Stimulated activated CD4-positive, alpha-beta T cell treated with anti-CD3 and anti-CD28 coated beads, Interleukin-4, amount 100 ng/mL, for 4 hours (primary cell): ENCODE measurements around the gene TMEM120B.
A peak's percentile ranks its signal among the peaks of the same experiment; 100 is the strongest.
"Not testable (repeated sequence)": the region's sequence is repeated elsewhere in the genome, so short reads cannot be mapped to it uniquely, and the experiment has no call there.

ENCODE experiments used
- DNase-seq, 2 experiments: peaks; one replicate each; pipeline ENCODE4 v3.0.0-alpha.2; 2020

TMEM120B gene

DNA sequence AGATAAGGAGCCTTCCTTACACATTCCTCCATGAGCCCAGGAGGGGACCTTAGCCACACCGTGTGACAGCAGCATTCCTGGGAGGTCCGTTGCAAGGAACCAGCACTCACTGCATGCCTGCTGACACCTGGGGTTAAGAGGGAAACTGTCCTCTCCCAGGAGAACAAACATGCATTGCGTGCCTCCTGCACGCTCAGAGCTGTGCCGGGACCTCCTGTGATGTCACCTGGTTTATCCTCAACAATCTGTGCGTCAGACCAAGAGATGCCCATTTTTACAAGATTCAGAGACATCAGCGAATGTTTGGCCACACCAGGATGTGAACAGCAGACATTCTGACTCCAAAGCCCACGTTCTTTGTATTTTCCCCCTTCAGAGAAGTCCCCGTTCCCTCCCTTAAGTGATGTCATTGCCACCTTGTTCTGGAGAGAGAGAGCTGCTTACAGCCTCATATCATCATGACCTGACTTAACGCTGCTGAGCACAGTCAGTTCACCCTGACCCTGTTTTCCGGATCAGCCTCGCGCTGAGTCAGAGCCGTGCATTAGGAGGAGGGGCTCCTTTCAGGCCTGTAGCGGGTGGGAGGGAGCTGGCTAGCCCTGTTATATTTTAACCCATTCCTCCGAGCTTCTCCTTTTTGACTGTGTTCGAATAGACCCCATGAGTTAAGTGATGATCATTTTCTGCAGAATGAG lies 36.2 kb downstream of the TMEM120B start:
- DNase-seq = peak in 1 of 2 experiments; percentile 29

DNA sequence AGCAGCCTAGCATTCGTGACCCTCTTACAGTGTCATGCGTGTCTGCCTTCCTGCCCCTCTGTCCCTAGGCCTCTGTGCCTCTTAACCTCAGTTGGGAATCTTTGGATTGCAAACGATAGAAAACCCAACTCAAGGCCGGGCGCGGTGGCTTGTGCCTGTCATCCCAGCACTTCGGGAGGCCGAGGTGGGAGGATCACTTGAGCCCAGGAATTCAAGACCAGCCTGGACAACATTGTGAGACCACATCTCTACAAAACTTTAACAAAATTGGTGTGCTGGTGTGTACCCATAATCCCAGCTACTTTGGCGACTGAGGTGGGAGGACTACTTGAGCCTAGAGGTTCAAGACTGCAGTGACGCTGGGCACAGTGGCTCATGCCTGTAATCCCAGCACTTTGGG lies 36.7 kb downstream of the TMEM120B start:
- DNase-seq = no peak

DNA sequence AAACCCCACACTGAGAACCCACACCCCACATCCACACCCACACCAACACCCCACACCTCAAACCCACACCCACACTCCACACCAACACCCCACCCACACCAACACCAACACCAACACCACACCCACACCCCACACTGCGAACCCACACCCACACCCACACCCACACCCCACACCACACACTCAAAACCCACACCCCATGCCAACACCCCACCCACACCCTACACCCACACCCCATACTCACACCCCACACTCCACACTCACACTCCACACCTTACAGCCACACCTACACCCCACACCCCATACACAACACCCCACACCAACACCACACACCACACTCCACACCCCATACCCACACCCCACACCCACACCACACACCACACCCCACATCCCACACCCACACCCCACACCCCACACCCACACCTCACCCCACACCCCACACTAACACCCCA lies 38.0 kb downstream of the TMEM120B start:
- DNase-seq = peak in 1 of 2 experiments; percentile 24

DNA sequence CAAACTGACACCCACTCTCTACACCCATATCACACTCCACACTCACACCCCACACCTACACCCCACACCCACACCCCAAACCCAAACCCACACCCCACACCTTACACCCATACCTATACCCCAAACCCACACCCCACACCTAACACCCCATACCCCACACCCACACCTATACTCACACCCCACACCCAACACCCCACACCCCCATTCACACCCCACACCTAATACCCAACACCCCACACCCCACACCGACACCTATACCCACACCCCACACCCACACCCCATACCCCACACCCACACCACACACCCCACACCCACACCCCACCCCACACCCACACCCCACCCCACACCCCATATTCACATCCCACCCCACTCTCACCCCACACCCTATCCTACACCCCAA lies 38.5 kb downstream of the TMEM120B start:
- no peak for DNase-seq

DNA sequence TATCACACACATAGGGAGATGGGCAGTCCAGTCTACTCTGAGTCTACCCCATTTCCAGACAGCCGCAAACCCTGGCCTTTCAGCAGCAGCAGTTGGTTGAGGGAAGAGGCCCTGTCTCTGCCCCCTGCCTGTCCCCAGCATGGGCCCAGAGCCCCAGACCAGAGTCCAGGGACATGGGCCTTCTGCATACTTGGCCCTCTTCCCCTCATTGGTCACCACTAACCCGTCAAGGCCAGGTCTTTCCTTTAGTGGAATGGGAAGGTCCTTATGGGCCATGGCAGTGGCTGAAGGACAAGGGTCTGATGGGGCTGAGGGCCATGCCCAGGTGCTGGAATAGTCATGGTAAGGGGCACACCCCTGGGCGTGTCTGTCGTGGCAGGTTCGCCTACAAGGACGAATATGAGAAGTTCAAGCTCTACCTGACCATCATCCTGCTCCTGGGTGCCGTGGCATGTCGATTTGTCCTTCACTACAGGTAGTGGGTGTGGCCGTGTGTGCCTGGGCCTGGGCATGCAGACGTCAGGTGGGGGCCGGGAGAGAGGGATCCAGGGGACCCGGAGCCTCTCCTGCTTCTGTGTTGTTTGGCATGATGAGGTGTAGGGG lies 39.3 kb downstream of the TMEM120B start:
- DNase-seq = no peak

DNA sequence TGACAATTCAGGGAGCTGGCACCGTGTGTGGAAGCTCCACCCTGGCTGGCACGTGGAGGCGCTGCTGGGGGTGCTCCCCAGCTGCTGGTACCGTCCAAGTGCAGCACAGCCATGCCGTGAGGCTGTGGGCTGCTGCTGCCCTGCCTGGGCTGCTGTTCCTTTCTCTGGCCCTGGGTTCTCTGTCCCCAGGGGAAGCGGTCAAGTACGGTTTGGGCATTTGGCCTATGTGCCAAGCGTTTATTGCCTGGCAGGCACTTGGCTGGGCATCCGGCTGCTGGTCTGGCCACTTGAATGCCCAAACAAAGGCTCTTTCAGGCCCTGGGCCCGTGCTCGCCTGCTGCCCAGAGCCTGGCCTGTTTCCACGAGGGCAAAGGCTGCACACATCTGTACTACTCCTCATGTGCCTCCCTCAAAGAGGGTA lies 41.3 kb downstream of the TMEM120B start:
- DNase-seq = no peak

DNA sequence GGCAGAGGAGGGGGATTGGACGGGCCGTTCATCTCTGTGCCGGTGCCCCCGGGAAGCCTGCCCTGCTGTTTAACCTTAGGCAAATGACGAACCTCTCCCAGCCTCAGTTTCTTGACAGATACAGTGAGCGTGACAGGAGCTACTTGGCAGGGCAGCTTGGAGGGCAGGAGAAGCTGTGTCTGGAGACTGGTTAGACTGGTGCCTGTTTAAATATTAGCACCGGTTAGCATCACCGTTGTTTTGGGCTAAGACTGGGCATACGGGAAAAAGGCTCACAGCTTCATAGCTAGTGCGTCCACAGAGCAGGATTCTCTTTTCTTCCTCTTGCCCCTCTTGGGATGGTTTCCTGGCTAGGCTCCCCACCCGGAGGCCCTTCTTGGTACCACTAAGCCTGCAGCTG lies 42.3 kb downstream of the TMEM120B start:
- DNase-seq = no peak

DNA sequence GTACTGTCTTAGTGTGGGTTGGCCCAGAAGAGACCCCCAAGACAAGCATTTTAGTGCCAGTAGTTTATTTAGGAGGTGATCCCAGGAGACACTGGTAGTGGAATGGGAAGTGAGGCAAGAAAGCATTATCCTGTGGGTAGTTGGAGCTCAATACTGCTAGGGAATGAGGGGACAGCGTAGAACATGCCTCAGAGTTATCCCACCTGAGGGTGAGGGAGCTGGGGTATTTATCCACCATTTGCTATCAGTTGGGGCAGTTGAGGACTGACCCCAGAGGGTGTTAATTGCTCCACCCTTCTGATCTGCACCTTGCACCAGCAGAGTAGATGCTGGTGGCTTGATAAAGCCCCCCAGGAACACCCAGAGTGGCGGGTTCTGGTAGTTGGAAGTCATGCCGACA lies 43.0 kb downstream of the TMEM120B start:
- no peak for DNase-seq

DNA sequence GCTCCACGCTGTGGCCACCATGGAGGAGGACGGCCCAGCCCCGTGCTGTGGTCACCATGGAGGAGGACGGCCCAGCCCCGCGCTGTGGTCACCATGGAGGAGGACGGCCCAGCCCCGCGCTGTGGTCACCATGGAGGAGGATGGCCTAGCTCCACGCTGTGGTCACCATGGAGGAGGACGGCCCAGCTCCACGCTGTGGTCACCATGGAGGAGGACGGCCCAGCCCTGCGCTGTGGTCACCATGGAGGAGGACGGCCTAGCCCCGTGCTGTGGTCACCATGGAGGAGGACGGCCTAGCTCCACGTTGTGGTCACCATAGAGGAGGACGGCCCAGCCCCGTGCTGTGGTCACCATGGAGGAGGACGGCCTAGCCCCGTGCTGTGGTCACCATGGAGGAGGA lies 46.0 kb downstream of the TMEM120B start:
- not testable (repeated sequence) for DNase-seq

DNA sequence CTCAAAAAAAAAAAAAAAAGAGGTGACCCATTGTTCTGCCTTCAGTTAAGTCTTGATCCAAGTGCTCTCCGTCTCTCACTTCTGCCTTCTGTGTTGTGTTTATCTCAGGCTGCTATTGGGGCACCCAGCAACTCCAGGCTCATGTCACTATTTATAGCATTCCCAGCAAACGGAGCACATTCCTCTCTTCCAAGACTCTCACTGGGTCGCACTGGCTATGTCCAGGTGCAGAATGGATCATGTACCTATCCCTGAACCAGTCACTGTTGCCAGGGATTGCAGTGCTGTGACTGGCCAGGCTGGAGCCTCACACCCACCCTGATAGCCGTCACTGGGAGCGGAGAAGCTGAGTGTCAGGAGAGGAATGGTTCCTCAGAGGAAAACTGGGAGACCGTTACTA lies 49.7 kb downstream of the TMEM120B start:
- no peak for DNase-seq

DNA sequence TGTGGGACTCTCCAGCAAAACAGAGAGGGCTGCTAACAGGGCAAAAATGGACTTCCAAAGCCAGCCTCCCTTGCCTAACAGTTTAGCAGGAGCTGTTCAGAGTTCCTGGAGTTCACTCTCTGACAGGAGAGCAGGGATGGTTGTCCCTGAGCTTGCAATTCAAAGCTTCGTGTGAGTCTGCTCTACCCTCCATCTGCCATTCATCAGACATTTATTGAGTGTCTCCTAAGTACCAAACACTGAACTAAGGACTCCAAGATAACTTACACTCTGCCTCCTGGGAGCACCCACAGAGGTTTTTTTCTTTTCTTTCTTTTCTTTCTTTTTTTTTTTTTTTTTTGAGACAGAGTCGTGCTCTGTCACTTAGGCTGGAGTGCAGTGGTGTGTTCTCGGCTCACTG lies 52.3 kb downstream of the TMEM120B start:
- no peak for DNase-seq

DNA sequence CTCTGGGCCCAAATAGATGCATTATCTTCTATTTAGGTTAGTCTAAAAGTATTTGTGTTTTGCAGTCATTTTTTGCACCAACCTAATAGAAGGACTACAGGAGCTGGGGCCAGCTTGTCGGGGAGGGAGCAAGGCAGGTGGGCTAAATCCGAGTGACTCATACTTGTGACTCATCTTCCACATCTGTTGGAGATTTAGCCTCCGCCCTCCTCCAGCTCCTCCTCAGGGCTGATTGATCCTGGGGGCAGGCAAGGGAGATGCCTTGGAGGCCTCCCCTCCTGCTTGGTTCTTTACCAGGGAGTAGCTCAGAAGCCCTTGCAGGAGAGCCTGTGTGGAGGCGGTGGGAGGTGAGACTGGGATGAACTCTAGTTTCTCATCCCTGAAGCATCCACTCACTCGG lies 53.0 kb downstream of the TMEM120B start:
- DNase-seq = no peak

DNA sequence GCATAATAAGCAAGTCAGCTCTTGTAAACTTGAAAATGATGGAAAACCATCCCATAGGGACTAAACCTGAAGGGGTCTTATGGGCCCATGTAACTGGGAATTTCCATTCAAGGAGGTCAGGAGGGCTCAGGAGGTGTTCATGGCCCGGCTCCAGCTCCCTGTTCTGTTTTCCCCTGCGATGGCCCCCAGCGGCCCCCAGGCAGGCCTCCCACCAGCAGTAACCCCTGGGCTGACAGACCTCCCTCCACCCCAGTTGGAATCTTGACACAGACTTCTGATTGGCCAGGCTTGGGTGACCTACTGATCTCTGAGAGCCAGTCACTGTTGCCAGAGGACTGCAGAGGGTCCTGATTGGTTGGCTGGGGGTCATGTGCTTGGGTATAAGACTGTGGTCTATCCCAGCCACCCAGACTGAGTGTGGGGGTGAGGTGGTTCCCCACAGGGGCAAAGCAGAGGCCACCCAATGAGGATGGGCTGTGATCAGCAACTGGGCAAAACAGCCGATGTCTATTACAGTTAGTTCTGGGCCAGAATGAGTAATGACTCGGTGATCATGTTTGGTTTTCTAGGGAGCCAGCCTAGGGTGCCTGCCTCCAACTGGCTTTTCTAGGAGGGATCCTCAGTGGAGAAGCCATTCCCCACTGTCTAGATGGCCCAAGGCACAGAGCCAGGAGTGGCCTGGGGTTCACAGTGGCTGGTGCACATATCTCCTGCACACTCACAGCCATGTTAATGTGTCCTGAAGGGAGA lies 53.9 kb downstream of the TMEM120B start:
- DNase-seq = no peak

DNA sequence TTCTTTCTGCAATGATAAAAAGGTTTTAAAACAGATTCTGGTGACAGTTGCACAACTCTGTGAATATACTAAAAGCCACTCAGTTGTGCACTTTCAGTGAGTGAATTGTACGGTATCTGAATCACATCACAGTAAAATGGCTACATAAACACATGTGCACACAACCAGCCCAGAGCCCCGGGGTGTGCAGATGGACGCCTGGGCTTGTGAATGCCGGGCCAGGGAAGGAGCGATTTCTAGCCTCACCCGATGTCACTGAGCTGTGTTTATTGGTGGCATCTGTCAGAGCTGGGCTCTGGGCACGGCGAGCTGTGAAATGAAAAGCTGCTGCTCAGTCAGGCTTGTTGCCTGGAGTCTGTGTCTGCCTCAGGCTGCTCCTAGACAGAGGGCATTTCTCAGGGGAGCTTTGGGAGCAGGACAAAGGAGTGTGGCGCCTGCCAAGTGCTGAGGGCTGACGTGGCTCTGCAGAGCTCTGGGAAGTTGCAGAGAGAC lies 55.0 kb downstream of the TMEM120B start:
- no peak for DNase-seq

DNA sequence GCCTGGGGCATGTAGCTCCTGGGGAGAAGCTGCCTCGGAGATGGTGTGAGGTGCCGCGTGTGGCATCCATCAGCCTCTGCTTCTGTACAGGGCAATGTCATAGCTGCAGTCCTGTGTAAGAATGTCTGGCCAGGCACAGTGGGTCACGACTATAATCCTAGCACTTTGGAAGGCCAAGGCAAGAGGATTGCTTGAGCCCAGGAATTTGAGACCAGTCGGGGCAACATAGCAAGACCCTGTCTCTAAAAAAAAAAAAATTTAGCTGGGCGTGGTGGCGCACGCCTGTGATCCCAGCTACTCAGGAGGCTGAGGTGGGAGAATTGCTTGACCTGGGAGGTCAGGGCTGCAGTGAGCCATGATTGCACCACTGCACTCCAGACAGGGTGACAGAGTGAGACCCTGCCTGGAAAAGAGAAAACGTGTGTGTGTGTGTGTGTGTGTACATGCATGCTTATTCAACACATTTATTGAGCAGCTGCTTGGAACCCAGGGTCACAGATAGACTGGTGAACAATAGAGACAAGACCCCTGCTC lies 56.8 kb downstream of the TMEM120B start:
- no peak for DNase-seq

DNA sequence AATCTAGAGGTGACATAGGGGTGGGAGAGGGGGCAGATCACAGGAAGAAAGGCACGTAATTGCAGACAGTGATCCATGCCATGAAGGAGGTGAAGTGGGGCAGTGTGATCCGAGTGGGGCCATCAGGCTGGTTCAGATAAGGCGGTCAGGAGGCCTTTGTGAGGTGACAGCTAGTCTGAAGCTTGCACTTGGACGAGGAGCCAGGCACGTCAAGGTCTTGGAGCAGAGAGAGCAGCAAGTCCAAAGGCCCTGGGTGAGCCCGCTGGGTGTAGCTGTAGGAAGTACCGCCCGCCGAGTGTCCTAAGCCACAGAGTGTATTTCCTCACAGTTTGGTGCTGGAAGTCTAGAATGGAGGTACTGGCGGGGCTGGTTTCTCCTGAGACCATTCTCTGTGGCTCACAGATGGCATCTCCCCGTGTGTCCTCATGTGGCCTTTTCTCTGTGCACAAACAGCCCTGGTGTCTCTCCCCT lies 57.3 kb downstream of the TMEM120B start:
- no peak for DNase-seq

DNA sequence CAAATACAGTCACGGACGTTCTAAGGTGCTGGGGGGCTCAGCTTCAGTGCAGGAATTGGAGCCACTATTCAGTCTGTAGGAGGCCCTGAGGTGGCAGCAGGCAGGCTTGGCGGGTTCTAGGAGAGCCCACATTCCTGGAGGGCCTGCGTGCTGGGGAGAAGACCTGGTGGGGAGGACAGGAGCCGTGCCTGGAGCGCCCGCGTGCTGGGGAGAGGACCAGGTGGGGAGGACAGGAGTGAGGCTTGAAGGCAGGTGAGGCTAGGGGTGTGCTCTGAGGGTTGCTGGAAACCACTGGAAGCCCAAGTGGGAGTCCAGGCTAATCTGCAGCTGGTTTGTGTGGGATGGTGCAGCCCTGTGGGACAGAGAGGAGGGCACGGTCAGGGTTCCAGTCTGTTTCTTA lies 57.8 kb downstream of the TMEM120B start:
- no peak for DNase-seq

DNA sequence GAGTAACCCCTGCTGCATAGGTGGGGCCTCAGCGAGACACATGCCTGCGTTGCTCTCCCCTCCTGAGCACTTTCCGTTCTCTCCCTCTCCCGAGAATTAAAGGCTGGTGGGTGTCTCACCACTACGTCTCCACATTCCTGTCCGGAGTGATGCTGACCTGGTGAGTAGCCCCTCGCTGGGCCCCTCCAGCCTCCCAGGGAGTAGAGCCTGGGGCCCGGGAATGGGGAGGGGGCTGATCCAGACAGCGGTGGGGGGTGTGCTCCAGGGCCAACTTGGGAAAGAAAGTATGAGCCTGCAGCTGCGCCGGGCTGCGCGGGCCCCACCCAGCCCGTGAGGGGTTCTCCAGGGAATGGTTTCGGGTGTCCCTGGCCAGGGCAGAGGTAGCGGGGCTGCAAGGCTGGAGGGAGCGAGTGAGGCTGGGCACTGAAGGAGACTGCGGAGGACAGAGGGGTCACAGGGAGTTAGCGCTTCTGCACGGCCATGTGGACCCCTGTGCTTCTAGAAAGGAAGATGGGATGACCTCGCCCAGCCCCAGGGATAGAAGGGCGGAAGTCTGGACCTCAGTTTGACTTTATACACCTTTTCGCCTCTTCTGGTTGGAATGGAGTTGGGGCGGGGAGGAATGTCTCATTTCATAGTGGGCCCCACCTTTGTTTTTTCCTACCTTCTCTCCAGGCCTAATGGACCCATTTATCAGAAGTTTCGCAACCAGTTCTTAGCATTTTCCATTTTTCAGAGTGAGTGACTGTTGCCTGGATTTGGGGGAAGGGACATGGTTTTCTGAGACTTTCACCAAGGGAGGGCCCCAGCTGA lies 58.5 kb downstream of the TMEM120B start:
- DNase-seq = no peak

DNA sequence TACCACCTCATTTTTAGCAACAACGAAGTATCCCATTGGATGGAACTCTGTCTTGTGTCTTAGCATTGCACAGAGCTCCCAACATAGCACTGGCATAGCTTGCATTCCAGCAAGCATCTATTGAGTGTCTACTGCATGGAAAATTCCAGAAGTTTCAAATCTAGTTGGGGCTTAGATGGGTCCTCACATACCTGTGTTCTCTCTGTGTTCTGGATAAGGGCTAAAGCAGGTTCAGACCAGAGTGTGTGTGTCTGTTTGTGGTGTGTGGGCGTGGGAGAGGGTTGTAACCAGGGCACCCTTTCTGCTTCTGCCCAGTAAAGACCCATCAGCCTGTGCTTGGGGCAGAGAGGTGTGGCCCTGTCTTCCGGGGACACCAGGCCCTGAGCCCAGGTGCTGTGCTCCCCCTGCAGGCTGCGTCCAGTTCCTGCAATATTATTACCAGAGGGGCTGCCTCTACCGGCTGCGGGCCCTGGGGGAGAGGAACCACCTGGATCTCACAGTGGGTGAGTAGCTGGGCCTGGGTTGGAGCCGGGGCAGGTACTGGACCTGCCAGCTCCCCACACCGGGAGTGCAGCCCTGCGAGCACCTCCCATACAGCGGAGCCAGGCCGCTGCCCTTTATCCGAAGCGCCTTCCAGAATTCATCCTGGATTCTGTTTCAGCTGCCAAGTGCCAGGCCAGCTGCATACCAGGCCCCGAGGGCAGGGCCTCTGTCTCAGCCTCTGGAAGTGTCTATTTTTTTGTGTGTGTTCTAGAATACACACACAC lies 60.6 kb downstream of the TMEM120B start:
- DNase-seq = peak; percentile 70 to 71

DNA sequence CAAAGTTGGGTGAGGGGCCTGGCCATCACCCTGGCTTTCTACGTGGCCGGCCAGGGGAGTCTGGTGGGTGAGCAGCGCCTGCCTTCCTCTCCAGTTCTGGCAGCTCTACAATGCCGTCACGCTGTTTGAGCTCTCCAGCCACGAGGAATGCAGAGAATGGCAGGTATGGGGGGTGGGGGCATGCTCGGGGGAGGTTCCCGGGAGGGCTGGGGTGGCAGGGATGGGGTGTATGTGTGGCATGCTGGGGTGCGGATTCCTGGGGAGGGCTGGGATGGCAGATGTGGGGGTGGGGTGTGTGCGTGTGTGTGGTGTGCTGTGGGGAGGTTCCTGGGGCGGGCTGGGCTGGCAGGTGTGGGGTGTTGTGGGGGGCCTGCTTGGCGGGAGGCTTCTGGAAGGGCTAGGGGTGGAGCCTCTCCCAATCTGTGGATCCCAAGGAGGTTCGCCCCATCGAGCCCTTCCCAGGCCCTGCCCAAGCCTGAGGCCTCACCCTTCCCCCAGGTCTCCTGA lies 62.5 kb downstream of the TMEM120B start:
- DNase-seq = no peak

DNA sequence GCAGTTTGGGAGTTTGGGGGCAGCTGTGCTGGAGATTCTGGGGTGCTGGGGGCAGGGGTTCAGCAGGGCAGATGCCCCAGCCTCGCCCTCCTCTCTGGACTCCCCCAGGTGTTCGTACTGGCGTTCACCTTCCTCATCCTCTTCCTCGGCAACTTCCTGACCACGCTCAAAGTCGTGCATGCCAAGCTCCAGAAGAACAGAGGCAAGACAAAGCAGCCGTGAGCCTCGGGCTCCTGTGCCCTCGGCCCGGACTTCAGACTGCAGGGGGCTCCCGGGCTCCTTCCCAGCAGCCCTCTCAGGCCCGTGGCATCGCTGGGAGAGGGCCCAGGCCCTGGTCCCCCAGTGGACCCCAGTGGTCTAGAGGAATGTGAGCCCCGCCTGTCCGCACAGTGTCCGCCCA lies 62.9 kb downstream of the TMEM120B start:
- no peak for DNase-seq
